ENCODE results near the gene LSM7. TPM values are rescaled to one million over a fixed set of nuclear protein-coding genes. Genes with fewer than 3 reads are reported as not detected.

Gene LSM7
- 100 to 1,000 TPM in 2 of 5 donors, 10 to 100 TPM in 3; 89.7 to 151 (median 99.2) TPM for polyA plus RNA-seq (ENCODE audit: insufficient read depth in 1 of 5, insufficient read length in 5 of 5, low replicate concordance in 1 of 5)
- long read RNA-seq, donor 1, transcript LSM7-206 (2 exons, 710 nt) = minor isoform, 9 of 122 reads
- long read RNA-seq, donor 1, transcript LSM7-204 (3 exons, 575 nt) = minor isoform, 19 of 122 reads
- long read RNA-seq, donor 1, transcript LSM7-201 (4 exons, 529 nt) = major isoform, 76 of 122 reads
- long read RNA-seq, donor 1, transcript LSM7-203 (4 exons, 512 nt) = minor isoform, 10 of 122 reads
- long read RNA-seq, donor 1, partial matches to known transcripts = 8 of 122 reads
- long read RNA-seq, donor 1, other reads (novel, unspliced or antisense) = 0 of 122 reads
- long read RNA-seq, donor 2, transcript LSM7-206 (2 exons, 710 nt) = minor isoform, 5 of 67 reads
- long read RNA-seq, donor 2, transcript LSM7-201 (4 exons, 529 nt) = major isoform, 28 of 67 reads
- long read RNA-seq, donor 2, transcript LSM7-203 (4 exons, 512 nt) = minor isoform, 11 of 67 reads
- long read RNA-seq, donor 2, transcript LSM7-204 (3 exons, 575 nt) = minor isoform, 7 of 67 reads
- long read RNA-seq, donor 2, partial matches to known transcripts = 16 of 67 reads
- long read RNA-seq, donor 2, other reads (novel, unspliced or antisense) = 0 of 67 reads
- long read RNA-seq, donor 3, transcript LSM7-204 (3 exons, 575 nt) = minor isoform, 16 of 94 reads
- long read RNA-seq, donor 3, transcript LSM7-206 (2 exons, 710 nt) = minor isoform, 10 of 94 reads
- long read RNA-seq, donor 3, transcript LSM7-203 (4 exons, 512 nt) = minor isoform, 10 of 94 reads
- long read RNA-seq, donor 3, transcript LSM7-201 (4 exons, 529 nt) = major isoform, 47 of 94 reads
- long read RNA-seq, donor 3, partial matches to known transcripts = 8 of 94 reads
- long read RNA-seq, donor 3, other reads (novel, unspliced or antisense) = 0 of 94 reads
- long read RNA-seq, donor 4, transcript LSM7-201 (4 exons, 529 nt) = major isoform, 45 of 74 reads
- long read RNA-seq, donor 4, transcript LSM7-206 (2 exons, 710 nt) = minor isoform, 6 of 74 reads
- long read RNA-seq, donor 4, transcript LSM7-203 (4 exons, 512 nt) = minor isoform, 7 of 74 reads
- long read RNA-seq, donor 4, transcript LSM7-204 (3 exons, 575 nt) = minor isoform, 10 of 74 reads
- long read RNA-seq, donor 4, partial matches to known transcripts = 5 of 74 reads
- long read RNA-seq, donor 4, other reads (novel, unspliced or antisense) = 0 of 74 reads
- long read RNA-seq, donor 5, transcript LSM7-206 (2 exons, 710 nt) = minor isoform, 11 of 172 reads
- long read RNA-seq, donor 5, transcript LSM7-201 (4 exons, 529 nt) = major isoform, 83 of 172 reads
- long read RNA-seq, donor 5, transcript LSM7-204 (3 exons, 575 nt) = minor isoform, 29 of 172 reads
- long read RNA-seq, donor 5, transcript LSM7-203 (4 exons, 512 nt) = minor isoform, 37 of 172 reads
- long read RNA-seq, donor 5, partial matches to known transcripts = 10 of 172 reads
- long read RNA-seq, donor 5, other reads (novel, unspliced or antisense) = 0 of 172 reads
- long read RNA-seq, donor 6, transcript LSM7-201 (4 exons, 529 nt) = major isoform, 75 of 141 reads
- long read RNA-seq, donor 6, transcript LSM7-203 (4 exons, 512 nt) = minor isoform, 29 of 141 reads
- long read RNA-seq, donor 6, transcript LSM7-206 (2 exons, 710 nt) = minor isoform, 14 of 141 reads
- long read RNA-seq, donor 6, transcript LSM7-204 (3 exons, 575 nt) = minor isoform, 14 of 141 reads
- long read RNA-seq, donor 6, partial matches to known transcripts = 8 of 141 reads
- long read RNA-seq, donor 6, other reads (novel, unspliced or antisense) = 0 of 141 reads
- long read RNA-seq, donor 7, transcript LSM7-204 (3 exons, 575 nt) = minor isoform, 8 of 82 reads
- long read RNA-seq, donor 7, transcript LSM7-203 (4 exons, 512 nt) = minor isoform, 17 of 82 reads
- long read RNA-seq, donor 7, transcript LSM7-201 (4 exons, 529 nt) = major isoform, 53 of 82 reads
- long read RNA-seq, donor 7, partial matches to known transcripts = 0 of 82 reads
- long read RNA-seq, donor 7, other reads (novel, unspliced or antisense) = 0 of 82 reads
- long read RNA-seq, donor 8, transcript LSM7-203 (4 exons, 512 nt) = minor isoform, 8 of 52 reads
- long read RNA-seq, donor 8, transcript LSM7-204 (3 exons, 575 nt) = minor isoform, 6 of 52 reads
- long read RNA-seq, donor 8, transcript LSM7-206 (2 exons, 710 nt) = minor isoform, 6 of 52 reads
- long read RNA-seq, donor 8, transcript LSM7-201 (4 exons, 529 nt) = major isoform, 31 of 52 reads
- long read RNA-seq, donor 8, partial matches to known transcripts = 0 of 52 reads
- long read RNA-seq, donor 8, other reads (novel, unspliced or antisense) = 0 of 52 reads

DNA sequence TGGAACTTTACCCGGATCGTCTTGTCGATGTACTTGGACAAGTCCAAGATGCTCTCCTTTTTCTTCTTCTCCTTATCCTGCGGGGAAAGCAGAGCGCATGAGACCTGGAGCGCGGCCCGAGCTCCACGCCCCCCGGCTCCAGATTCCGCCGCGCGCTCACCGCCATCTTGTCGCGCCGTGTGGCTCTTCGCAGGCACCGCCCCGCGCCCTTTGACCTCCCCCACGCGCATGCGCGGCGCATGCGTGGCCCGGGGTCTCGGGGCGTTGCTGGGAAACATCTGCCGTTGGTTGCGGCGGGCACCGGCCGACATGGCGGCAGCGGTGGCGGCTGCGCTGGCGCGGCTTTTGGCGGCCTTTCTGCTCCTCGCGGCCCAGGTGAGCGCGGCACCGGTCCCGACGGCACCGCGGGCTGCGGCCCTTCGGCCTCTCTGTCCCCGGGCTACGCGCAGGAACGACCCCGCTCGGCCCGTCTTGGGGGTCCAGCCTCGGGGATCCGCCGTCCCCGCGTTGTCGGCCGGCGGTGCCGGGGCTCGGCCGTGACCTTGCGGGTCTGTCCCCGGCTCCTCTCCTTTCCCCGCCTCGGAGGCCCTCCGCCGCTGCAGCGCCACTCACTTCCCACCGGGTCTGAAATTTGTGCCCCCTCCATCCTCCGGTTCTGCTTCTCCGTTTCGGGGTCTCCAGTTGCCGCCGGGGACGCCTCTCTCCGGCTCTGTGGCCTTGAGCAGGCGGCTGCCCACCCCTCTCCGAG lies at the start of gene LSM7, which contains the start of gene SPPL2B:
TSS of gene LSM7 (minus strand) at position 186 of the 748 bp plus-strand sequence. CDS start at position 166, 20 bp downstream.
TSS of gene SPPL2B (plus strand) at position 284 of the 748 bp plus-strand sequence. CDS start at position 310, 26 bp downstream.
- peak; percentile 92 to 93 for DNase-seq

DNA sequence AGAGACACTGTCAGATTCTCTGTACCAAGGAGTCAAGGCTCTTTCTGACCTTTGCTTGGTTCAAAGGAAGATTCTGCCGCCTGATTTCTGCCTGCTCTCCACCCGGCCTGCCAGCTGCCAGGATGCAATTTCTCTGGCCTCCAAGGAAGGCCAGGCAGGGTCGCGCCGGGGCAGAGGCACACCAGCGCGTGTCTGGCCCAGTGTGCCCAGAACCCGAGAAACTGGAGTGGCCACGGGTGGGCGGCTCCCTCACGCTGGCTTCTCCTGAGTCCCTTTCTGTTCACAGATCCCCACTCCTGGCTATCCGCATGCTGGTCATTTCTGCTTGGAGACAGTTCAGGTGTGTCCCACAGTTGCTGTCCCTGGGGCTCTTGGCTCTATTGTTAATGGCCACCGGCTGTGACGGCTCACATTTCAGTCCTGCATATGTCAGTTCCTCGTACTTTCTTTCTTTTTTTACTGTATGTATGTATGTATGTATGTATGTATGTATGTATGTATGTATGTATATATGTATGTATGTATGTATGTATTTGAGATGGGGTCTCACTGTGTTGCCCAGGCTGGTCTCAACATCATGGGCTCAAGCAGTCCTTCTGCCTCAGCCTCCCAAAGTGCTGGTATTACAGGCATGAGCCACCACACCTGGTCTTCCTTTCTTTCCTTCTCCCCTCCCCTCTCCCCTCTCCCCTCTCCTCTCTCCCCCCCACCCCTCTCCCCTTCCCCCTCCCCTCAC lies 48.6 kb upstream of the LSM7 start:
- DNase-seq = no peak

DNA sequence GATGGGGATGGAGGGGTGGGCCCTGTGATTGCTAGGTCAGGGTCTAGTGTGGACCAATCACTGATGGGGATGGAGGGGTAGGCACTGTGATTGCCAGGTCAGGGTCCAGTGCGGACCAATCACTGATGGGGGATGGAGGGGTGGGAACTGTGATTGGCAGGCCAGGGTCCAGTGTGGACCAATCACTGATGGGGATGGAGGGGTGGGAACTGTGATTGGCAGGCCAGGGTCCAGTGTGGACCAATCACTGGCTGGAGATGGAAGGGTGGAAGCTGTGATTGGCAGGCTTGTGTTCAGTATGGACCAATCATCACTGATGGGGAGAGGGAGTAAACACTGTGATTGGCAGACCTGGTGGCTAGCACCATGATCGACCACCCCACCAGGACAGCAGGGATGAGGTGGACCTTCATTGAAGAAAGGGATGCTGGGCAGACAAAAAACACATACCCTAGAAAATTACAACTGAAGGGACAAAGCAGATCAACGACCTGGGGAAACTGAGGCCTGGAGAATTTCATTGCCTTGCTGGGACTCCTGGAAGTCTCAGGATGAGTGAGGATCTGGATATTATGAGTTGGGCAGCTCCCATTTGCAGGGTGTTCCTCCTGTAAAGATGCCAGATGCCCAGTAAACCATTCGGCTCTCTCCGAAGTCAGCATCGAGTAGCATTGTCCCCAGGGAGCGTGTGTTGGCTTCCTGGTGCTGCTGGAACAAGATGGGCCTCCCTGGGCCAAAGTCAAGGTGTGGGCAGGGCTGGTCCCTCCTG lies 47.2 kb upstream of the LSM7 start:
- no peak for DNase-seq

DNA sequence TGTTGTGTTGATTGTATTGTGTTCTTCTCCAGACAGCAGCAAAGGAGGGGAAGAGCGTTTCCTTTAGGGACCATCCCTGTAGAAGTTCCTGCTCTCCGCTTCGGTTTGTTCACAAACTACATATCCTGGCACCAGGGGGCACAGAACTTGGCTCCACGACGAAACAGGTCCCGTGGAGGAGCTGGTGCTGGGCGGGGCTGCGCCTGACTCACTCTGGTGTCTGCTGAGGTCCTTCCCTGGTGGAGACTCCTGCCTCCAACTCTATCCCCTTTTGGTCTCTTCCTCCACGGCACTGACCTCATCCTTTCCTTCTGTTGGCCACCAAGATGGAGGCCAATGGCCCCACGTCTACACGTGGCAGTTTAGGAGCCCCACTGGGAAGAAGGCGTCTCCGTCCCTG lies 46.4 kb upstream of the LSM7 start:
- DNase-seq = no peak

DNA sequence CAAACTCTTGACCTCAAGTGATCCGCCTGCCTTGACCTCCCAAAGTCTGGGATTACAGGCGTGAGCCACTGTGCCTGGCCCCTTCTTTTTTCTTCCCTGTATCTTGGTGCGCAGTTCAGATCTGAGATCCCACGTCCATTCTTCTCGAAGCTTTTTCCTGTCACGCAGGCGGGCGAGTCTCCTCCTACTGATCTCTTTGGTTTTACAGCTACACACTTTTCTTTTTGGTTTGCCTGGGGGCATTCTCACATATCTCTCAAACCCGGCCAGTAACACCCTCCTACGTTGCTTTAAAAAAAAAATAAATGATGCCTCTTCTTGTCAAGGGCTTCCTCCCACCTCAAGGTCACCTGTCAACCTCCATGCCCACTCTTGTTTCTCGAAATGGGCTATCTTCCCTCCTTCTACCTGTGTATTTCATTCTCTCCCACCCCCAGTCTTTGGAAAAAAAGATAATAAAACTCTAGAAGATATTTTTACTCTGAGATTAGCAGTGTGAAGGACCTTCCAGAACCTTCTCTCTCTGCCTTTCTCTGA lies 43.8 kb upstream of the LSM7 start:
- DNase-seq = no peak

DNA sequence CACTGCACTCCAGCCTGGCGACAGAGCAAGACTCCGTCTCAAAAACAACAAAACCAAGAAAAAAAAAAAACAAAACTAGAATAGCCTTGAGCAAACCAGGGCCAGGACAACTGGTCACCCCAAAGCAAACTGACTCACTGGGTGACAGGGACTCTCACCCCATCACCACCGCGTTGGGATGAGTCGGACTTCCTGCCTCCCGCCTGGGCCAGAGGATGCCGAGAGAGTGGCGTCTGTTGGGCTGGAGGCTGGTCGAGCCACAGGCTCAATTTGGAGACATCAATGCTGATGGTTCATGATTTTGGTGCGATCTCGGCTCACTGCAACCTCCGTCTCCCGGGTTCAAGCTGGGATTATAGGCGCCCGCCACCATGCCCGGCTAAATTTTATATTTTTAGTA lies 43.3 kb upstream of the LSM7 start:
- DNase-seq = no peak

DNA sequence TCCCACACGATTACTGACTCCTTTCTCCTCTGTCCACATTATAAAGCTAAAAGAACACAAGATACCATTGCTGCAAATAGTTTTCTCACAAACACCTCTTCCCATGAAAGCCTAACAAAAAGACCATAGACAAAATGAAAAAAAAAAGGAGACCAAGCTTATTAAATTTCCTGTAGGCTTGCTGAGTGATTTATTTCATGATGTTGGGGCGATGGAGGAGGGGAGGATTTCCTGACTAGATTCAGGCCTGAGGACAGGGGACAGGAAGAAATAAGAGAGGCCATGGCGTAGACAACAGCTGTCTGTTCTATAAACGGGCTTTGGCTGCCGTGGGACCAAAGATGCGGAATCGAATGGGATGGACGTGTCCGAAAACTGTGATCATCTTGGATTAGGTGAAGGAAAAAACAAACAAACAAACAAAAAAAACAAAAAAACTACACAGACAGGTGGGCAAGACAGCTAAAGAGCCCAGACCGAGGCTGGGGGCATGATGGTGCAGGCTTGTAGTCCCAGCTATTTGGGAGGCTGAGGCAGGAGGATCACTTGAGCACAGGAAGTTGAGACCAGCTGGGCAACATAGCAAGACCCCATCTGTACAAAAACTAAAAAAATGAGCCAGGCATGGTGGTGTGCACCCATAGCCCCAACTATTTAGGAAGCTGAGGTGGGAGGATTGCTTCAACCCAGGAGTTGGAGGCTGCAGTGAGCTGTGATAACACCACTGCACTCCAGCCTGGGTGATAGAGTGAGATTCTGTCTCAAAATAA lies 37.0 kb upstream of the LSM7 start:
- no peak for DNase-seq

DNA sequence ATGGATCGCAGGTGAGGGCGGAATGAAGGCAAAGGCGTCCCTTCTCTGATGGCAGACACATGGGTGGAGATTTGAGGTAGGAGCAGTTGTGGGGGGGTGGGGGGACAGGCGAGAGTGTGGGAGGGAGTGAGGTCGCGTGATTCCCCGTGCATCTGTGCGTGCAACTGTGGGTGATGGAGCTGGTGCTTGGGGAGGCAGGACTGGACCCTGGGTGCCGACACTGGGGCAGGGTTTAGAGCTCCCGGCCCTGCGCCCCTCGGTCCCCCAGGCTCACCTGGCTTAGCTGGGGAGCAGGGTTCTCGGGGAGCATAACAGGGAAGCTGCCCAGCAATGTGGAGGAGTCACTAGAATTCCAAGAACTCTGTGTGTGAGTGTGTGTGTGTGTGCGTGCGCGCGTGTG lies 35.0 kb upstream of the LSM7 start:
- no peak for DNase-seq

DNA sequence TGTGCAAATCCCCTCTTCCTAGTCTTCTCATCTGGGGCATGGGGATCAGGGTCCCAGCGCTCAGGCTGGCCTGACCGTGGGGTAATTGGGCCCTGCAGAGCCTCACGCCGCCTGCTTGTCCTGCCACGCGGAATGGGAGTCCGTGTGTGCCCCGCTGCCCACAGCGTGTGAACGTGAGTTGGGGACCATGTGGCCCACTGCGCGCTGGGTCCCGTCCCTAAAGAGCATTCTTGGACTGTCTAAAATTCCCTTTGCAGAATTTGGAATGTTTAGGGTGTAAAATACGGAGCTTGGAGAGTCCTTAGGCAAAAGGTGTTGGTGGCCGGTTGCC lies 34.5 kb upstream of the LSM7 start:
- DNase-seq = no peak

DNA sequence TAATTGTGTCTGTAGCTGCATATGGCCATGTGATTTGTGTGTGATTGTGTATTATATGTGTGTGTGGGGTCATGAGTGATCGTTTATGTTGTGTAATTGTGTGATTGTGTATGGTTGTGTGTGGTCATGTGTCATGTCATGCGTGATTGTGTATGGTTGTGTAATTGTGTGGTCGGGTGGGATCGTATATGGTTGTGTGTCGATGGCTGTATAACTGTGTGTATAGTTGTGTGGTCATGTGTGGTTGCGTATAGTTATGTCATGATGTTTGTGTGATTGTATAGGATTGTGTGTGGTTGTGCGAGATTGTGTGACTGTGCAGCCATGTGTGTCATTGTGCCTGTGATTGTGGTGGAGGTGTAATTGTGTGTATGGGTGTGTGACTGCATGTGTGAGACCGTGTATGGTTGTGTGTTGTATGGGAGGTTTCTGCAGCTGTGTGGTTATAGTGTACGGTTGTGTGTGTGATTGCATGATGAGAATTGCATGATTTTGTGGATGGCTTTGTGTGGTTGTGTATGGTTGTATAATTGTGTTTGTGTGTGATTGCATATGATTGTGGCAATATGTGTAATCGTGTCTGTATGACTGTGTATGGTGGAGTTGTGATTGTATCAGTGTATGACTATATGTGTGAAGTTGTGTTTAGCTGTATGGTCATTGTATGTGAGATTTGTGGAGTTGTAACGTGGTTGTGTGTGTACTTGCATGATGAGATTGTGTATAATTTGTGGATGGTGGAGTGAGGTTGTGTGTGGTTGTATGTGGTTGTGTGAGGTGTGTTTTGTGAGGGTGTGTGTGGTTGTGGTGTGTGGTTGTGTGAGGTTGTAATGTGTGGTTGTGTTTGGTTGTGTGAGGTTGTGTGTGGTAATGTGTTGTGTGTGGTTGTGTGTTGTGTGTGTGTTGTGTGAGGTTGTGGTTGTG lies 33.9 kb upstream of the LSM7 start:
- no peak for DNase-seq

DNA sequence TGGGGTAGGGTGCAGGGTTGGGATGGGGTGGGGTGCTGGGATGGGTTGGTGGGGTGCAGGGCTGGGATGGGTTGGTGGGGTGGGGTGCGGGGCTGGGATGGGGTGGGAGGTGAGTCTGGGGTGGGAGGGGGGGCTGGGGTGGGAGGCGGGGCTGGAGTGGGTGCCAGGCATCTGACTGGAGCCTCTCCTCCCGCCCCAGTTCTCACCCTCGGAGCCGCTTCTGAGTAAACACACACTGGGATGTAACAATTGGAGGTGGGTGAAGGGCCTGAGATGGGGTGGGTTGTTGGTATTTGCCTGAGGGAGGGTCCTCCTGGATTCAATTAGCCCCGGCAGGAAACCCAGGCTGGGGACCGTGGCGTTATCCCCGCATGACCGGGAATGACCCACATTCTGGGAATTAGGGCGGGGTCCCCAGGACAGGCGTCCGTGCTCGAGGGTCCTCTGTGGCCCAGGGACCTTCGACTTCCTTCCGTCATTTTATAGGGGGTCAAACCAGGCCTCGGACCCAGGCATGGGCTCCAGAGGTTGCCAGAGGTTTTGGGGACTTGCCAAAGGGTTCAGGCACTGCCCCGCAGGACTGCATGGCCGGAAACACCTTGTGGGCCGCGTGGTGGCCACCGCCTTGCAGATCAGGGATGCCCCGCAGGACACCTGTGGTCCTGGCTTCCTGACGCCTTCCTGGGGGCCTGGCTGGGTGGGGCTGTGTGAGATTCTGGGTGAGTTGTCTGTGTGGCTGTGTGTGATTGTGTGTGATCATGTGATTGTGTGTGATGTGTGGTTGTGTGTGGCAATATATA lies 33.1 kb upstream of the LSM7 start:
- no peak for DNase-seq

DNA sequence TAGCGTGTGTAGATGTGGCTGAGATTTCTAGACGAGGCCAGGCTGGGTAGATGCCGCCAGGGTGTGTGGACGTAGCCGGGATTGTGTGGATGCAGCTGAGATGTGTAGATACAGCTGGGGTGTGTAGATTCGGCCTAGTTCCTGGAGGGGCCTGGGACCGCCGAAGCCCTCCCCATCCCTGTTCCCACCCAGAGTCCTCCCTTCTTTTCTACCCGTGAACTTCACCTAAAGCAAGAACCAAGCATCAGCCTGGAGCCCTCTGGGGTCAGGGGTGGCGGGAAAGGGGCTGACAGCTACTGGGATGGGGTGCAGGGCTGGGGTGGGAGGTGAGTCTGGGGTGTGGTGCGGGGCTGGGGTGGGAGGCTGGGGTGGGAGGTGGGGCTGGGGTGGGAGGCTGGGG lies 32.4 kb upstream of the LSM7 start:
- DNase-seq = no peak

DNA sequence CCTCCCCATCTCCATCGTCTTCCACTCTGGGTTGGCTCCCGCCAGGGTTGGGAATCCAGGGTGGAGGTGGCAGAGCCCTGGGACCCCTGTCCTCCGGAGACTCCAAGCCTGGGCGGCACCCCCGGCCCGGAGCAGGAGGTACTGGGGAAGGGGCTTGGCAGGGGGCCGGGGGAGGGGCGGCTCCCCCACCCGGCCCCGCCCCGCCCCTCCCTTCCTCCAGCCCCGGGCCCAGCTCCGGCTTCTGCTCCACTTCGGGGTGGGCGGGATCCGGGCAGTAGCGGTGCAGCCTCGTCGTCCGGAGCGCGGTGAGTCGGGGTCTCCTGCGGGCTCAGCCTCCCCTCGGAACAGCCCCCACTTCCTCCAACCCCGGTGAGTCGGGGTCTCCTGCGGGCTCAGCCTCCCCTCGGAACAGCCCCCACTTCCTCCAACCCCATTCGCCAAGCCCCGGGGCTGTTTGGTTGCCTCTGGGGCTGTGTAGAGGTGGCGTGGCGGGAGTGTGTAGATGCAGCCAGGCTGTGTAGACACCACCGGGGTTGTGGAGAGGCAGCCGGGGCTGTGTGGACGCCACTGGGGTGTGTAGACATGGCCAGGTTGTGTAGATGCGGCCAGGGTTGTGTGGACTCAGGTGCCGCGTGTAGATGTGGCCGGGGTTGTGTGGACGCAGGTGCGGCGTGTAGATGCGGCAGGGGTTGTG lies 31.8 kb upstream of the LSM7 start, which contains the start of gene TMPRSS9:
TSS of gene TMPRSS9 (plus strand) at position 274 of the 694 bp plus-strand sequence. CDS start 29,521 bp downstream, outside the sequence.
- no peak for DNase-seq

All from right lung (tissue), 10 donors.